HG03432 (cell line): ENCODE results near the gene PLXNA1.
A peak's percentile ranks its signal among the peaks of the same experiment; 100 is the strongest.

ENCODE experiments used
- ATAC-seq: cut with Tn5 transposase; IDR thresholded peaks from one replicate; pipeline ENCODE4 v1.9.1; 2021; ENCODE audit warnings: mild to moderate bottlenecking, moderate library complexity; ENCODE audit not compliant: unreplicated experiment

The PLXNA1 gene

GRCh38 chr3:127015282-127016042 lies 32.5 kb downstream of the PLXNA1 start:
- peak; percentile 69 for ATAC-seq

- ATAC-seq, result no peak
These were observed 33.1 kb downstream of the PLXNA1 start for GRCh38 chr3:127016043-127016343.

- ATAC-seq, result no peak
These were observed 33.5 kb downstream of the PLXNA1 start for GRCh38 chr3:127016461-127016860.

- no peak for ATAC-seq
These were observed 34.3 kb downstream of the PLXNA1 start for GRCh38 chr3:127017229-127017628.

GRCh38 chr3:127017781-127018180 lies 34.9 kb downstream of the PLXNA1 start:
- ATAC-seq, result no peak

- no peak for ATAC-seq
These were observed 35.5 kb downstream of the PLXNA1 start for GRCh38 chr3:127018306-127018828.

GRCh38 chr3:127019449-127019848 lies 36.5 kb downstream of the PLXNA1 start:
- no peak for ATAC-seq

GRCh38 chr3:127020543-127020942 lies 37.6 kb downstream of the PLXNA1 start:
- no peak for ATAC-seq

- ATAC-seq, result no peak
These were observed 39.9 kb downstream of the PLXNA1 start for GRCh38 chr3:127022849-127023248.

GRCh38 chr3:127025456-127025855 lies 42.5 kb downstream of the PLXNA1 start:
- no peak for ATAC-seq

- no peak for ATAC-seq
These were observed 43.1 kb downstream of the PLXNA1 start for GRCh38 chr3:127026036-127026435.

- no peak for ATAC-seq
These were observed 43.7 kb downstream of the PLXNA1 start for GRCh38 chr3:127026661-127027060.

- no peak for ATAC-seq
These were observed 44.3 kb downstream of the PLXNA1 start for GRCh38 chr3:127027061-127027735.

GRCh38 chr3:127027811-127028548 lies 45.1 kb downstream of the PLXNA1 start:
- ATAC-seq, result no peak

GRCh38 chr3:127028781-127029657 lies 46.1 kb downstream of the PLXNA1 start:
- ATAC-seq, result no peak

GRCh38 chr3:127029658-127030507 lies 47.0 kb downstream of the PLXNA1 start:
- ATAC-seq, result no peak

GRCh38 chr3:127030508-127031412 lies 47.8 kb downstream of the PLXNA1 start:
- ATAC-seq, result no peak

GRCh38 chr3:127031413-127031810 lies 48.5 kb downstream of the PLXNA1 start:
- ATAC-seq, result no peak

- no peak for ATAC-seq
These were observed 48.9 kb downstream of the PLXNA1 start for GRCh38 chr3:127031845-127032244.
